GDM1 (cell line): Measurements from ENCODE around the gene FZD10.

ENCODE experiments used
- DNase-seq: peaks from one replicate; lab custom pipeline; 2025; lab: John Stamatoyannopoulos, UW

The FZD10 gene

DNA sequence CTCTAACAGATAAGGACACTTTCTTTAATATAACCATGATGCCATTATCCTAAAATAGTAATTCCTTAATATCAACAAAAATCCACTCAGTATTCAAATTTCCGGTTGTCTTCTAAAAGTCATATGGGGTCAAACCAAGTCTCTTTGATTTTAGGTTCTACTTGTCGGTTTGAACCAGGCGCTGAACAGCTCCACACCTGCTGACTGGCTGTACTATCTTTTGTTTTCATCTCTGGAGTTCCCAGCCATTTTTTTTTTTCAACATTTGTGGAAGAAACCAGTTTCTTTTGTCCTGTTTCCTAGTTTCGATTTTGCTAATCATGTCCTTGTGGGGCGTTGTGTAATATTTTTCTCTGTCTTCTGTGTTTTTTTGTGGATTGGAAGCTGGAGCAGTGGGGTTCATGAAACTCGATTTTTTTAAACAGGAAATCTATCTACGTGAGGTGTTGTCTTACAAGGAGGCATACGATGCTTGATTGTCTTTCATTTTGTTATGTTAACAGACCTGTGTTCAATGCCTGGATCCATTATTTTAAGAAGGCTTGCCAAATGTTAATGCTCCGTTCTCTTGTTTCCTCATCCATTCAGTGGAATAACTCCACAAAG lies 50.2 kb downstream of the FZD10 start:
- DNase-seq = no peak

DNA sequence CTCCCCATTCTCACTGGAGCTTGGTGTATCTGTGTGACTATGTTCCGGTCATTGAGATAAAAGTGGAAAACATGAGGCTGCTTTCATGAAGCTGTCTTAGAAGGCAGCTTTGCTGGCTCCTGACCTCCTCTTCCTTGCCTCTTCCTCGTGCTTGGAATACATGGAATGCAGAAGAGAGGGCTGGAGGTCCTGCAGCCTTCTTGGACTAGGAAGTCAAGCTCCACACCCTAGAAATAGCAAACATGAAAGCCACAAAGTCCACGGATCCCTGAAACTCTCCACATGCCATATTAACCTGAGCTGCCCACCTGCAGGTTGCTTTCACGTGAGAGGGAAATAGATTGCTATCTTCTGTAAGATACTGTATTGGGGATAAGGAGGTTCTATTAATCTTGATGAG lies 51.0 kb downstream of the FZD10 start:
- no peak for DNase-seq

DNA sequence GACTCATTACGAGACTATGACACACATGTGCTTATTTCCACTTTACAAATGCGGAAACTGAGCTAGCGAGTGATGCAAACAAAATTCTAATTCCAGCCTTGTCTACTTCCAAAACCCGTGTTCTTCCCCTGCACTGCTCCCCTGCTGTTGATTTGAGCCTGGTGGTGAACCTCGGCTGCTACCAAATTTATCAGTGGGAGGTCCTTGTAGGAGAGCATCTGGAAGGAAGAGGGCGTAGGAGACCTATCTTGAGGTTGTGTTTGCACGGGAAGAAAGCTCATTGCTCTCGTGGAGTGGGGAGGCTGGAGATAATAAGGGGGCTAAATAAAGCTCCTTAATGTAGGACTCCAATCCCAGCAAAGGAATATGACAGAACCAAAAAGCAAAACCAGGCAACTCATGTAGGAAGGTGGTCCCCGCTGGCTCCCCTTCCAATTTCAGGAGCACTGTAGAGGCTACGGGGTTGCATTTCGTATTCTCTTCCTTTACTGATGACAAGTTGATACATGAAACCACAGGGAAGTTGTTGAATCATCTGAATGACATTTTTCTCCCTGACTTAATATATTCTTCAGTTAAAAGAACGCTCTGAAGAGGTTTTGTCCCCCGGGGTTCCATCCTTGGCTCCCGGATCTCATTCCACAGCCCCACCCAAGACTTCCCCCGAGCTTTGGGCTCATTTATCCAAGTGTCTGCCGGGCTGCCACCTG lies 52.6 kb downstream of the FZD10 start:
- DNase-seq = no peak
